HCT116 (cell line): Measurements from ENCODE around the gene BTBD9. TPM values are rescaled to one million over a fixed set of nuclear protein-coding genes. Genes with fewer than 3 reads are reported as not detected.

Experiments used
- ATAC-seq: fragments of 200-7000 bp; cut with Tn5 transposase; 2 replicates; pipeline ENCODE4 v1.9.1; 2020; ENCODE audit warnings: mild to moderate bottlenecking, moderate library complexity
- BruUV-seq: library from RNA; stranded (reverse); fragments of 400-500 nt; replicated peaks from 2 replicates; lab custom pipeline; 2021; lab: Mats Ljungman, UMichigan
- CTCF ChIA-PET: fragments of 300-600 bp; sonication (Branson Sonifier 250); formaldehyde crosslinking; loops from one replicate; lab custom pipeline; 2021; ENCODE audit warnings: antibody characterized with exemption; lab: Charles Lee
- POLR2A ChIA-PET: fragments of 300-600, 350-600 bp; sonication (Branson Sonifier 250); formaldehyde crosslinking; loops from one replicate; lab custom pipeline; 2021; ENCODE audit warnings: antibody characterized with exemption; lab: Charles Lee
- RAD21 ChIA-PET, 2 experiments: fragments of 300-600 bp; sonication (Branson Sonifier 250); formaldehyde crosslinking; loops; one replicate each; lab custom pipeline; 2023; ENCODE audit warnings: low total read pairs in 2 of 2; ENCODE audit not compliant: uncharacterized antibody in 2 of 2, unreplicated experiment in 2 of 2, low non-redundant PET in 1 of 2; lab: Charles Lee
- DNase-seq: peaks from one replicate; pipeline ENCODE4 v3.0.0-alpha.2; 2010; ENCODE audit warnings: low read depth, low spot score
- H2AFZ ChIP-seq: fragments of 200-600 bp; shearing (Covaris generic), sonication (generic); 2 replicates; pipeline ENCODE4 v1.6.1; 2017; ENCODE audit warnings: low read depth, mixed run types, mixed read lengths, antibody characterized with exemption, low read length; ENCODE audit not compliant: poor library complexity, severe bottlenecking
- H3K27ac ChIP-seq: 2 replicates; pipeline ENCODE4 v1.5.1; 2012; ENCODE audit warnings: low read depth, low read length
- H3K27me3 ChIP-seq: fragments of 200-600 bp; sonication (generic); 2 replicates; pipeline ENCODE4 v1.6.1; 2016; ENCODE audit warnings: mixed run types, low read length, mixed read lengths; ENCODE audit not compliant: insufficient read depth
- H3K36me3 ChIP-seq, 2 experiments: fragments of 200-500 bp in 1 of 2; fragments of 200-600 bp in 1 of 2; sonication (Bioruptor generic) in 1 of 2; sonication (generic) in 1 of 2; 2 replicates each; pipeline versions ENCODE4 v1.5.1 to v1.6.1; 2014 to 2016; ENCODE audit warnings: low read length in 2 of 2, inconsistent platforms in 1 of 2, mixed read lengths in 1 of 2, mixed run types in 1 of 2; ENCODE audit not compliant: insufficient read depth in 2 of 2, control insufficient read depth in 1 of 2
- H3K4me1 ChIP-seq, 2 experiments: fragments of 200-600 bp in 1 of 2; sonication (generic) in 1 of 2; 2 replicates each; pipeline versions ENCODE4 v1.5.1 to v1.6.1; 2012 to 2017; ENCODE audit warnings: low read length in 2 of 2, inconsistent platforms in 1 of 2, mild to moderate bottlenecking in 1 of 2, mixed read lengths in 1 of 2, mixed run types in 1 of 2, moderate library complexity in 1 of 2; ENCODE audit not compliant: insufficient read depth in 2 of 2, control insufficient read depth in 1 of 2
- H3K4me2 ChIP-seq: fragments of 200-600 bp; sonication (generic); 2 replicates; pipeline ENCODE4 v1.6.1; 2017; ENCODE audit warnings: mixed run types, low read length, mixed read lengths
- H3K4me3 ChIP-seq, 2 experiments: fragments of 200-600 bp in 1 of 2; sonication (generic) in 1 of 2; replicated peaks in 1 of 2; 2 replicates each; pipeline ENCODE4 v1.5.1; 2011 to 2016; ENCODE audit warnings: low read length in 2 of 2, control low read depth in 1 of 2, low read depth in 1 of 2, mild to moderate bottlenecking in 1 of 2, mixed read lengths in 1 of 2, mixed run types in 1 of 2
- H3K79me2 ChIP-seq: fragments of 200-600 bp; sonication (generic); 2 replicates; pipeline ENCODE4 v1.6.1; 2017; ENCODE audit warnings: mild to moderate bottlenecking, mixed run types, low read length, moderate library complexity, mixed read lengths; ENCODE audit not compliant: insufficient read depth
- H3K9ac ChIP-seq: fragments of 200-600 bp; sonication (generic); 2 replicates; pipeline ENCODE4 v1.6.1; 2016; ENCODE audit warnings: low read length, mixed read lengths
- H3K9me2 ChIP-seq: fragments of 200-600 bp; sonication (generic), shearing (Covaris generic); 2 replicates; pipeline ENCODE4 v1.6.1; 2017; ENCODE audit warnings: mixed run types, mild to moderate bottlenecking, moderate library complexity; ENCODE audit not compliant: insufficient read depth
- H3K9me3 ChIP-seq, 2 experiments: fragments of 200-500 bp in 1 of 2; fragments of 200-600 bp in 1 of 2; sonication (Bioruptor generic) in 1 of 2; sonication (generic) in 1 of 2; 2 replicates each; pipeline ENCODE4 v1.6.1; 2014 to 2017; ENCODE audit warnings: low read length in 2 of 2, mixed read lengths in 2 of 2, inconsistent platforms in 1 of 2, low read depth in 1 of 2, mild to moderate bottlenecking in 1 of 2, mixed run types in 1 of 2, moderate library complexity in 1 of 2; ENCODE audit not compliant: control insufficient read depth in 1 of 2, insufficient read depth in 1 of 2
- H4K20me1 ChIP-seq: fragments of 200-600 bp; sonication (generic), shearing (Covaris generic); 2 replicates; pipeline ENCODE4 v1.6.1; 2017; ENCODE audit warnings: mixed run types, mild to moderate bottlenecking, moderate library complexity; ENCODE audit not compliant: insufficient read depth
- CBX3 ChIP-seq: IDR thresholded peaks from 2 replicates; pipeline ENCODE4 v1.6.1; 2012; ENCODE audit warnings: low read depth
- CEBPB ChIP-seq: IDR thresholded peaks from 2 replicates; pipeline ENCODE4 v1.6.1; 2012; ENCODE audit warnings: low read depth
- CTCF ChIP-seq, 3 experiments: fragments of 200-600 bp in 1 of 3; sonication (generic) in 1 of 3; IDR thresholded peaks in 2 of 3; conservative IDR thresholded peaks in 1 of 3; 2 replicates each; pipeline ENCODE4 v1.5.1; 2012 to 2017; ENCODE audit warnings: low read depth in 2 of 3, low read length in 2 of 3, antibody characterized with exemption in 1 of 3, borderline replicate concordance in 1 of 3, control low read depth in 1 of 3, mild to moderate bottlenecking in 1 of 3, mixed read lengths in 1 of 3, mixed run types in 1 of 3, moderate library complexity in 1 of 3; ENCODE audit not compliant: insufficient read depth in 1 of 3
- ELF1 ChIP-seq: IDR thresholded peaks from 2 replicates; pipeline ENCODE4 v1.6.1; 2012; ENCODE audit warnings: low read depth, borderline replicate concordance
- EZH2 ChIP-seq: fragments of 200-600 bp; sonication (generic); IDR thresholded peaks from 2 replicates; pipeline ENCODE4 v1.6.1; 2017; ENCODE audit warnings: antibody characterized with exemption, mixed run types
- EZH2phosphoT487 ChIP-seq: fragments of 200-600 bp; IDR thresholded peaks from 2 replicates; pipeline ENCODE4 v1.6.1; 2018; ENCODE audit warnings: antibody characterized with exemption, borderline replicate concordance
- POLR2A ChIP-seq: IDR thresholded peaks from 2 replicates; pipeline ENCODE4 v1.7.0; 2011; ENCODE audit warnings: borderline replicate concordance; ENCODE audit not compliant: insufficient read depth, insufficient read length; ENCODE audit errors: extremely low read depth
- SIN3A ChIP-seq: IDR thresholded peaks from 2 replicates; pipeline ENCODE4 v1.6.1; 2012; ENCODE audit warnings: low read depth
- SP1 ChIP-seq: IDR thresholded peaks from 2 replicates; pipeline ENCODE4 v1.6.1; 2012; ENCODE audit warnings: low read depth
- YY1 ChIP-seq: IDR thresholded peaks from 2 replicates; pipeline ENCODE4 v1.6.1; 2011; ENCODE audit warnings: low read length, low read depth, moderate library complexity, mild to moderate bottlenecking; ENCODE audit not compliant: insufficient replicate concordance; ENCODE audit errors: extremely low read depth
- ZNF274 ChIP-seq: fragments of 200-500 bp; sonication (Bioruptor generic); IDR thresholded peaks from 2 replicates; pipeline ENCODE4 v1.6.1; 2014; ENCODE audit warnings: mild to moderate bottlenecking, low read depth, low read length, inconsistent platforms
- intact Hi-C: fragments of 100-400 bp; cut with micrococcal nuclease; formaldehyde crosslinking; loops from 2 replicates; pipeline ENCODE4 v1.10.0; 2022
- total RNA-seq: library from RNA; stranded (reverse); gene quantifications from one replicate; pipeline ENCODE4 v1.2.1, GENCODE V29; 2021; ENCODE audit not compliant: unreplicated experiment
- TF ChIP-seq, protein P1 (sequence below): IDR thresholded peaks from 2 replicates; pipeline ENCODE4 v1.6.1; 2012
- TF ChIP-seq, protein P2 (sequence below): IDR thresholded peaks from 2 replicates; pipeline ENCODE4 v1.6.1; 2012

BTBD9 gene
- total RNA-seq, 1 experiment from 2014 or later, result 10.9 TPM

GRCh38 chr6:38438097-38438496 is 201.6 kb downstream of the BTBD9 start:
- Histone ChIP-seq H3K27ac (no peak overlapping the region), H3K9me3 (no peaks in the 10 kb centered on the region), H3K9ac (no peak overlapping the region), H3K36me3 (no peaks in the 10 kb centered on the region), H4K20me1 (no peaks in the 10 kb centered on the region), H3K4me1 (peaks cover 19 to 45% of the 10 kb centered on the region in 2 experiments), H2AFZ (no peak overlapping the region), H3K79me2 (no peaks in the 10 kb centered on the region), H3K4me2 (no peak overlapping the region), H3K9me2 (no peaks in the 10 kb centered on the region), H3K4me3 (no peak overlapping the region), H3K27me3 (no peaks in the 10 kb centered on the region)
- ChIA-PET POLR2A (interaction anchor here (1.1 kb wide), 1 partner anchor 10 kb away, joined by 4 read pairs; no protein-coding TSS in a partner anchor), CTCF (no interaction called here), RAD21 (no interaction called here)
- intact Hi-C loops, result no loop called here
- BruUV-seq, result no TSS peak
- no peak for ATAC-seq
- TF ChIP-seq EZH2, result no peak
- TF ChIP-seq EZH2phosphoT487, result no peak
- no peak for TF ChIP-seq CEBPB
- no peak for TF ChIP-seq SP1
- no peak for TF ChIP-seq ZNF274
- no peak for TF ChIP-seq ELF1
- TF ChIP-seq POLR2A, result no peak
- TF ChIP-seq CTCF (IDR thresholded peaks at IDR 0.05 in 2 of 3, conservative IDR thresholded peaks at IDR 0.05 in 1 of 3; ENCODE audit: borderline replicate concordance in 1 of 3, insufficient read depth in 1 of 3, low read depth in 2 of 3, low read length in 2 of 3), result no peak
- TF ChIP-seq SIN3A, result no peak
- TF ChIP-seq, protein P1, sequence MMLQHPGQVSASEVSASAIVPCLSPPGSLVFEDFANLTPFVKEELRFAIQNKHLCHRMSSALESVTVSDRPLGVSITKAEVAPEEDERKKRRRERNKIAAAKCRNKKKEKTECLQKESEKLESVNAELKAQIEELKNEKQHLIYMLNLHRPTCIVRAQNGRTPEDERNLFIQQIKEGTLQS, result no peak
- TF ChIP-seq YY1, result no peak
- no peak for TF ChIP-seq CBX3
- TF ChIP-seq, protein P2, sequence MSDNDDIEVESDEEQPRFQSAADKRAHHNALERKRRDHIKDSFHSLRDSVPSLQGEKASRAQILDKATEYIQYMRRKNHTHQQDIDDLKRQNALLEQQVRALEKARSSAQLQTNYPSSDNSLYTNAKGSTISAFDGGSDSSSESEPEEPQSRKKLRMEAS, result no peak
- DNase-seq, result no peak
